IPS DF 6.9 (cell line): ENCODE results near the gene DAZAP2.
A peak's percentile ranks its signal among the peaks of the same experiment; 100 is the strongest.
"Not testable (repeated sequence)": the region's sequence is repeated elsewhere in the genome, so short reads cannot be mapped to it uniquely, and the experiment has no call there.

ENCODE experiments used
- DNase-seq: peaks from one replicate; pipeline ENCODE4 v3.0.0-alpha.2; 2013; ENCODE audit warnings: low read depth, low spot score
- H3K27ac ChIP-seq: one replicate; pipeline ENCODE4 v1.5.1; 2013; ENCODE audit warnings: low read length, control low read depth
- H3K27me3 ChIP-seq: 2 replicates; pipeline ENCODE4 v1.6.1; 2013; ENCODE audit warnings: mild to moderate bottlenecking, low read length; ENCODE audit not compliant: control insufficient read depth, insufficient read depth
- H3K36me3 ChIP-seq: 2 replicates; pipeline ENCODE4 v1.6.1; 2013; ENCODE audit warnings: low read length; ENCODE audit not compliant: control insufficient read depth, insufficient read depth
- H3K4me1 ChIP-seq: 2 replicates; pipeline ENCODE4 v1.6.1; 2013; ENCODE audit warnings: low read length; ENCODE audit not compliant: control insufficient read depth, insufficient read depth
- H3K4me3 ChIP-seq: 2 replicates; pipeline ENCODE4 v1.5.1; 2013; ENCODE audit warnings: mild to moderate bottlenecking, low read length
- H3K9me3 ChIP-seq: 2 replicates; pipeline ENCODE4 v1.6.1; 2013; ENCODE audit warnings: low read length, inconsistent platforms; ENCODE audit not compliant: control insufficient read depth, insufficient read depth
- WGBS: extraction: QIAGEN DNeasy Blood & Tissue Kit; methylation state at CpG from one replicate; pipeline ENCODE4 v1.1.7; 2013; ENCODE audit warnings: mixed read lengths, missing lambda C conversion rate; ENCODE audit not compliant: insufficient read length, insufficient coverage; 5-methylcytosine and 5-hydroxymethylcytosine counted together

DAZAP2 gene

GRCh38 chr12:51270067-51270950 lies 31.7 kb downstream of the DAZAP2 start, which contains the start of gene SMAGP:
Gene SMAGP, minus strand, starts transcription at chr12:51270415. Its CDS starts 1,137 bp downstream, at chr12:51269278.
- no peak for DNase-seq
- Histone ChIP-seq H3K36me3 (no peaks in the 10 kb centered on the region), H3K4me3 (peak within 1 kb of the TSS; percentile 51; the same call in 1 of the 2 replicates), H3K4me1 (peaks cover 2% of the 10 kb centered on the region; the same call in 1 of the 2 replicates), H3K9me3 (no peaks in the 10 kb centered on the region), H3K27ac (no peak within 1 kb of the TSS), H3K27me3 (peaks cover 6% of the 10 kb centered on the region; the same call in 1 of the 2 replicates)
- WGBS, result no CpG with 5 or more reads among the region's 83 CpGs

GRCh38 chr12:51270951-51271518 lies 32.4 kb downstream of the DAZAP2 start:
- no peak overlapping the region for H3K27ac ChIP-seq

GRCh38 chr12:51272810-51273209 lies 34.2 kb downstream of the DAZAP2 start:
- not testable (repeated sequence) for H3K9me3 ChIP-seq, H3K36me3 ChIP-seq, H3K4me1 ChIP-seq, DNase-seq, H3K4me3 ChIP-seq, H3K27ac ChIP-seq, H3K27me3 ChIP-seq
- no CpG with 5 or more reads among the region's 7 CpGs for WGBS

More at GRCh38 chr12:51270951-51271518, 32.4 kb downstream of the DAZAP2 start:
- peaks cover 2% of the 10 kb centered on the region; the same call in 1 of the 2 replicates for H3K4me1 ChIP-seq
- no CpG with 5 or more reads among the region's 9 CpGs for WGBS
- H3K36me3 ChIP-seq, result no peaks in the 10 kb centered on the region
- peaks cover 6% of the 10 kb centered on the region; the same call in 1 of the 2 replicates for H3K27me3 ChIP-seq
- DNase-seq, result no peak
- H3K9me3 ChIP-seq, result no peaks in the 10 kb centered on the region
- H3K4me3 ChIP-seq, result peak overlapping the region; percentile 51; the same call in 1 of the 2 replicates

- Histone ChIP-seq H3K36me3 (no peaks in the 10 kb centered on the region), H3K4me1 (no peaks in the 10 kb centered on the region), H3K27ac (no peak overlapping the region), H3K27me3 (peaks cover 6% of the 10 kb centered on the region; the same call in 1 of the 2 replicates), H3K4me3 (no peak overlapping the region), H3K9me3 (no peaks in the 10 kb centered on the region)
- no CpG with 5 or more reads among the region's 1 CpG for WGBS
- no peak for DNase-seq
Measured at GRCh38 chr12:51275088-51275487, 36.5 kb downstream of the DAZAP2 start.

GRCh38 chr12:51281202-51281924 lies 42.7 kb downstream of the DAZAP2 start:
- H3K4me3 ChIP-seq, result no peak overlapping the region
- no peaks in the 10 kb centered on the region for H3K9me3 ChIP-seq
- no peaks in the 10 kb centered on the region for H3K36me3 ChIP-seq
- no peak for DNase-seq
- no CpG with 5 or more reads among the region's 4 CpGs for WGBS
- no peak overlapping the region for H3K27ac ChIP-seq
- H3K27me3 ChIP-seq, result no peaks in the 10 kb centered on the region
- no peaks in the 10 kb centered on the region for H3K4me1 ChIP-seq

- Histone ChIP-seq H3K27ac (no peak overlapping the region), H3K36me3 (no peaks in the 10 kb centered on the region), H3K4me1 (no peaks in the 10 kb centered on the region), H3K9me3 (no peaks in the 10 kb centered on the region), H3K4me3 (no peak overlapping the region), H3K27me3 (no peaks in the 10 kb centered on the region)
- DNase-seq, result no peak
- WGBS, result no CpG with 5 or more reads among the region's 1 CpG
Measured at GRCh38 chr12:51285843-51286242, 47.2 kb downstream of the DAZAP2 start.

- not testable (repeated sequence) for H3K27me3 ChIP-seq, H3K4me3 ChIP-seq, H3K4me1 ChIP-seq, H3K36me3 ChIP-seq, H3K9me3 ChIP-seq, DNase-seq, H3K27ac ChIP-seq
- WGBS, result no CpG with 5 or more reads among the region's 9 CpGs
Measured at GRCh38 chr12:51291603-51292513, 53.2 kb downstream of the DAZAP2 start.
